ENCODE data around the gene CYP46A1.

Gene CYP46A1

DNA sequence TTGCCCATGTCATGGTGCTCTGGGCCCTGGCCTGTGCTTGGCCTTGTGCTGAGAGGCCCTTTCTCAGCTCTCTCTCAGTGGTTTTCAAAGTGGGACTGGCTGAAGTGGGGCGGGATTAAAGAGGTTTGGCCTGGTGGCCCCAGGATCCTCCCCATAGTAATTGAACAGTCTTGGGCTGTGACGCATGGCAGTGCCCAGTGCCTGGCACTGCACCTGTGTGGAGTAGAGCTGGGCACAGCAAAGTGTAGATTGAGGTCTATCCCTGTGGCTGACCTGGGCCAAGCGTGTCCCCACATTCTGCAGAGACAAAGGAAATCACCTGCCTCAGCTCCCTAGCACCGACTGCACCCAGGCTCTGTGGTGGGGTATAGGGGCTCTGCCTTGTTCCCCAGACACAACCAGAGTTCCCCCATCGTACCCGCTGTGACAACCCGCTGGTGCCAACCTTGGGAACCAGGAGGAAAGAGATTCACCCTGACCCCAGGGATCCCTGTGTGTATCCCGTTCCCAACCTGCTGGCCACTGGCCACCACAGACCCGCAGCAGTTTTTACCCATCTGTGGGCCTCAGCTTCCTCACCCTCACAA lies 9.9 kb upstream of the CYP46A1 start:
- H3K4me3 ChIP-seq (ENCODE audit: low read length) = no peak overlapping the region
- TF ChIP-seq, protein P1, sequence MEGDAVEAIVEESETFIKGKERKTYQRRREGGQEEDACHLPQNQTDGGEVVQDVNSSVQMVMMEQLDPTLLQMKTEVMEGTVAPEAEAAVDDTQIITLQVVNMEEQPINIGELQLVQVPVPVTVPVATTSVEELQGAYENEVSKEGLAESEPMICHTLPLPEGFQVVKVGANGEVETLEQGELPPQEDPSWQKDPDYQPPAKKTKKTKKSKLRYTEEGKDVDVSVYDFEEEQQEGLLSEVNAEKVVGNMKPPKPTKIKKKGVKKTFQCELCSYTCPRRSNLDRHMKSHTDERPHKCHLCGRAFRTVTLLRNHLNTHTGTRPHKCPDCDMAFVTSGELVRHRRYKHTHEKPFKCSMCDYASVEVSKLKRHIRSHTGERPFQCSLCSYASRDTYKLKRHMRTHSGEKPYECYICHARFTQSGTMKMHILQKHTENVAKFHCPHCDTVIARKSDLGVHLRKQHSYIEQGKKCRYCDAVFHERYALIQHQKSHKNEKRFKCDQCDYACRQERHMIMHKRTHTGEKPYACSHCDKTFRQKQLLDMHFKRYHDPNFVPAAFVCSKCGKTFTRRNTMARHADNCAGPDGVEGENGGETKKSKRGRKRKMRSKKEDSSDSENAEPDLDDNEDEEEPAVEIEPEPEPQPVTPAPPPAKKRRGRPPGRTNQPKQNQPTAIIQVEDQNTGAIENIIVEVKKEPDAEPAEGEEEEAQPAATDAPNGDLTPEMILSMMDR (IDR thresholded peaks at IDR 0.05; ENCODE audit: insufficient read depth, low read depth, low read length, missing control alignments) = no peak
- no peak for DNase-seq (ENCODE audit: low read depth)

DNA sequence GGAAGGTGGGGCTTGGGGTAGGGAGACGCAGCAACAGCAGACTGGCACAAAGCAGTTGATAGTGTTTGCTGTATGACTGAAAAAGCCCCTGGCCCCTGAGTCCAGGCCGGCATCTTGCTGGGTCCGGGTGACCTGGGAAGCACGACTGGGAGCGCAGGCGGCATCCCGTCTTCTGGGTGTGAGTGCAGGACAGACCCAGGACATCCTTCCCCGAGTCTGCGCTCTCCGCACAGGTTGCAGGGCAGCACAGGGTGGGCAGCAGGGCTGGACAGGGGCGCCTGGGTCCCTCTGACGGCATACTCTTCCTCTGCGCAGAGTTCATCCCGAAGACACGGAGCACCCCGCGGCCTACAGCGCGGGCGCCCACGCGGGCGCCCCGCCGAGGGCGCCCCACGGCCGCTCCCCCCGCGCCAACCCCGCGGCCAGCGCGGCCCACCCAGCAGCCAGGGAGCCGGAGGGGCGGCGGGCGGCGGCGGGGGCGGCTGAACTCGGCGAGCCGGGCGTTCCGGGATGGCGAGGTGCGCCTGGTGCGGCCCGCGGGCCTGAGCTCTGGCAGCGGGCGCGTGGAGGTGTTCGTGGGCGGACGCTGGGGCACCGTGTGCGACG lies 9.2 kb upstream of the CYP46A1 start:
- DNase-seq (ENCODE audit: low read depth) = no peak
- TF ChIP-seq, protein P1 (IDR thresholded peaks at IDR 0.05; ENCODE audit: insufficient read depth, low read depth, low read length, missing control alignments) = no peak
- no peak overlapping the region for H3K4me3 ChIP-seq (ENCODE audit: low read length)

DNA sequence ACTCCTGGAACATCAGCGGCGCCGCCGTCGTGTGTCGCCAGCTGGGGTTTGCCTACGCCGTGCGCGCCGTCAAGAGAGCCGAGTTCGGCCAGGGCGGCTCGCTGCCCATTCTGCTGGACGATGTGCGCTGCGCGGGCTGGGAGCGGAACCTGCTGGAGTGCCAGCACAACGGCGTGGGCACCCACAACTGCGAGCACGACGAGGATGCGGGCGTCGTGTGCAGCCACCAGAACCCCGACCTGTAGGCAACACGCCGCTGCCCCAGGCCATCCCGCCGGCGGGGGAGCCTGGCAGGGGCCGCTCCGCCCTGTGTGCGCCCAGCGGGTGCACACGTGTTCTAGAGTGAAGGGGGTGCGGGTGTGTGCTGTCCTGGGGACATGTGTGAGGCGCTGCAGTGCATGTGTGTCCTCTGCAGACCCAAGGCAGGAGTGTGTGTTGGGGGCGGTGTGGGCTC lies 8.7 kb upstream of the CYP46A1 start:
- TF ChIP-seq, protein P1 (IDR thresholded peaks at IDR 0.05; ENCODE audit: insufficient read depth, low read depth, low read length, missing control alignments) = no peak
- DNase-seq (ENCODE audit: low read depth) = no peak
- no peak overlapping the region for H3K4me3 ChIP-seq (ENCODE audit: low read length)

DNA sequence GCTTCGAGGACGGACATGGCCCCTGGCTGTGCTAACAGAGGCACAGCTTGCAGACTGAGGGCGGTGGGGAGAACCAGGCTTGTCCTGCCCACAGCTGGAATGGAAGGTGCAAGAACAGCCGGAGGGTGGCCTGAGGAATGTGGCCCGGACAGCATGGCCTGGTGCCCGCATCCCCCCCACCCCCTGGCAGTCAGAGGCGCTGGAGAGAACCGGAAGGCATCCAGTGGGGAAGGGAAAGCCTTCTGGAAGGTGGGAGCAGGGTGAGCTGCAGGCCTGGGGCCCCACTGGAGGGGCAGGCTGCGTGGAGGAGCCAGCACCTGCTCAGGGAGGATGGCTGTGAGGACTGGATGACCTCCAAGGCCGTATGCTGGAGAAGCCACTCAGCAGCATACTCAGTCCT lies 8.1 kb upstream of the CYP46A1 start:
- no peak overlapping the region for H3K4me3 ChIP-seq (ENCODE audit: low read length)
- TF ChIP-seq, protein P1 (IDR thresholded peaks at IDR 0.05; ENCODE audit: insufficient read depth, low read depth, low read length, missing control alignments) = no peak
- DNase-seq (ENCODE audit: low read depth) = no peak

DNA sequence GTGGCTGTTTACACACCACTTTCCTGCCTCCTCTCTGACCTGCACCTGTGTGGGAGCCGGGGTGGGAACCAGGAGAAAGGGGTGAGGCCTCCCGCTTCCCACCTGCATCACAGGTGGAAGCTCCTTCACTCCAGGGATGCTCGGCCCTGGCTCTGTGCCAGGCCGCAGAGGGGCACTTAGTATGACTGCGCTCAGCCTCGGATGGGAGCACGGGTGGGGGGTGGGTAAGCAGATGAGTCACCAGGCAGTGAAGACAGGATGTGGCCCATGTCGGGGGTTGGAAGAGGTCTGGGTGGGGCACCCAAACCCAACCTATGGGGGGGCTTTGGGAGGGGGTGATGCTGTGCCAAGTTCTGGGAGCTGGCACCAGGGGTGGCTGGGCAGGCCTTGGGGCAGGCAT lies 7.4 kb upstream of the CYP46A1 start:
- DNase-seq (ENCODE audit: low read depth) = no peak

DNA sequence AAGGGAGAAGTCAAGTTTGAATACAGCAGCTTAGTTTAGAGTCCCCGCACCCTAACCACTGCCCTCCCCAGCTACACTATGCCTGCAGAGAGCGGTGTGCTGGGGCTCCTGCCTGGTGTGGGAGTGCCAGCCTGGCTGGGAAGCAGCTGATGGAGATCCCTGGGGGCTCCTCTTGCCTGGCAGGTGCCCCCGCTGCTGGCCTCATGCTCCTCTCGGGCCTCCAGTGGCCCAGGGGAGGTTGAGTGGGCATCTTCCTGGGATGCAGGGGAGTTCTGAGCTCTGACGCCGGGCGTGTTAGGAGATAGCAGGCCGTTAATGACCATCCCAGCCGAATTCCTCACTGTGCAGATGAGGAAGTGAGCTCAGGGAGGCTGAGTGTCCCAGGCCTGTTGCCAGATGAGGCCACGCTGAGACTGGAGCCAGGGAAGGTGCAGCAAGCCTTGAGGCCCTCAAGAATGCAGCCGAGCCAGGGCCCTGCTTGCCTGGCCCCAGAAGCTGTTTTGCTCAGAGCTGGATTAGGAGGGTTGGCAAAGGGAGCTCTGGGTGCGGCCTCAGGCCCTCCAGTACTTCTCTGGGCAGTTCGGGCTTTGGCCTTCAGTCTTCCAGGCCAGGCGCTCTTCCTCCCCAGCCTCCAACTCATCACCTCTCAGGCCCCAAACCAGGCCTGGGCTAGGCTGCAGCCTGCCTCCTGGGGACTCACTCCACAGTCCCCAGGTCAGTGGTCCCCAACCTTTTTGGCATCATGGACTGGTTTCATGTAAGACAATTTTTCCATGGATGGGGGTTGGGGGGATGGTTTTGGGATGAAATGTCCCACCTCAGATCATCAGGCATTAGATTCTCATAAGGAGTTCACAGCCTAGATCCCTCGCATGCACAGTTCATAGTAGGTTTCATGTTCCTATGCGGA lies 6.6 kb upstream of the CYP46A1 start:
- TF ChIP-seq, protein P1 (IDR thresholded peaks at IDR 0.05; ENCODE audit: insufficient read depth, low read depth, low read length, missing control alignments) = no peak
- DNase-seq (ENCODE audit: low read depth) = no peak

More for the DNA sequence above, 7.4 kb upstream of the CYP46A1 start:
- no peak overlapping the region for H3K4me3 ChIP-seq (ENCODE audit: low read length)
- TF ChIP-seq, protein P1 (IDR thresholded peaks at IDR 0.05; ENCODE audit: insufficient read depth, low read depth, low read length, missing control alignments) = no peak

More for the DNA sequence above, 6.6 kb upstream of the CYP46A1 start:
- H3K4me3 ChIP-seq (ENCODE audit: low read length) = no peak overlapping the region
